HG03095 (cell line): ENCODE measurements around the gene GALR3.

Experiments used
- ATAC-seq: cut with Tn5 transposase; IDR thresholded peaks from one replicate; pipeline ENCODE4 v1.9.1; 2021; ENCODE audit warnings: moderate library complexity; ENCODE audit not compliant: unreplicated experiment

Gene GALR3

GRCh38 chr22:37803195-37803638 is 20.0 kb upstream of the GALR3 start:
- no peak for ATAC-seq

DNA sequence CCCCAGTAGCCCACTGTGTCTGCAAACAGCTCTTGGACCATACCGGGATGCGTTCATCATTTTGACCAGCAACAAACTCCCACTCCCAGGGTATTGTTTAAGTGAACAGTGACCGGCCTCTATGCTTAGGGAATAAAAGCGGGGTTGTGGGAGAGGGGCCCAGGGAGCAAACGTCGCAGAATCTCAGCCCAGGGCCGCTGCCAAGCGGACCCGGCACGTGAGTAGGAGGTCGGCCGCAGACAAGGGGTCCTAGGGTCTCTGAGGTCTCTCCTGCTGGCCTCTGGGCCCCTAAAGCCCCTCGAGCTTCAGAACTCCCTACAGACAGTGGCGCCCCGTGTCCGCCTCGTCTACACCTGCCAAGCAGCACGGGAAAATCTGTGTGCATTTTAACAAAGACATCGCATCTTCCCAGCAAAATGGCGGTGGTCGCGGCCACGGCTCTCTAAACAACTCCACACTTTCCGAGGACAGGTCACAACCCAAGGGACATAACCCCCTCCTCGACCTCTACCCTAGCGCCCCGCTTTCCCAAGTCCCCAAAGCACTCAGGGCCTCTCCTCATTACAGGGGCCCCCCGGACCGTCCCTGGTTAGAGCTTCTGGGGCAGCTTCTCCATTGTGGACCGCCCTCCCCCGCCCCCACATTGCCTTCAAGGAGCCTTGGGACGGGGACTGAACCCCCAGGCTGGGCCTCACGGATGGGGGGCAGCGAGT is 19.4 kb upstream of the GALR3 start:
- no peak for ATAC-seq

DNA sequence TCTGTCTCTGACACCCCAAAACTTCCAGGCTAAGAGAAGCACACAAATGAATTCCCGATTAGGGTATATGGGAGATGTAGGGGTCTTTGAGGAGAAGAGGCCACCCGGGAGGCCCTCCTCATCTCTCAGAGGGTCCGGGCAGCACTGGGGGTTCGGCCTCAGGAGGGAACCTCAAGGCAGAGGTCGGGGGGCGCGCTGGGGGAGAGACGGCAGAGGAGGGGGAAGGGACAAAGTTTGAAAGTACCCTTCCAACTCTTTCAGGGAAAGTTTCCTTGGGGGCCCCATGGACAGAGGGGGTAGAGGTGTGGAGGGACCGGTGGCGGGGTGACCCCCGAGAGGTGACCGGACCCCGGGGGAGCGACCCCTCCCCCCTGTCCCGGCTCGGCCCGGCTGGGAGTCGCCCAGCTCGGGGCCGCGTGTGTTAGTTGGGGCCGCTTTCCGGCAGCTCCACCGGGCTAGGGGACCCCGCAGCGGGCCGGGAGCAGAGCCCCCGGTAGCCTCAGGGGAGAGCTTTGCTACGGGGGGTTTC is 18.8 kb upstream of the GALR3 start:
- no peak for ATAC-seq

GRCh38 chr22:37804881-37805809 is 18.0 kb upstream of the GALR3 start:
- ATAC-seq = no peak

GRCh38 chr22:37805810-37806277 is 17.3 kb upstream of the GALR3 start:
- ATAC-seq = no peak

GRCh38 chr22:37806409-37807333 is 16.5 kb upstream of the GALR3 start:
- no peak for ATAC-seq

- peak; percentile 76 for ATAC-seq
Observed at GRCh38 chr22:37807410-37808293, 15.5 kb upstream of the GALR3 start, which contains the start of gene GCAT. GCAT (plus strand) TSS chr22:37807934; CDS start chr22:37807968, 34 bp downstream.

- no peak for ATAC-seq
Observed at GRCh38 chr22:37808294-37808657, 14.9 kb upstream of the GALR3 start.

DNA sequence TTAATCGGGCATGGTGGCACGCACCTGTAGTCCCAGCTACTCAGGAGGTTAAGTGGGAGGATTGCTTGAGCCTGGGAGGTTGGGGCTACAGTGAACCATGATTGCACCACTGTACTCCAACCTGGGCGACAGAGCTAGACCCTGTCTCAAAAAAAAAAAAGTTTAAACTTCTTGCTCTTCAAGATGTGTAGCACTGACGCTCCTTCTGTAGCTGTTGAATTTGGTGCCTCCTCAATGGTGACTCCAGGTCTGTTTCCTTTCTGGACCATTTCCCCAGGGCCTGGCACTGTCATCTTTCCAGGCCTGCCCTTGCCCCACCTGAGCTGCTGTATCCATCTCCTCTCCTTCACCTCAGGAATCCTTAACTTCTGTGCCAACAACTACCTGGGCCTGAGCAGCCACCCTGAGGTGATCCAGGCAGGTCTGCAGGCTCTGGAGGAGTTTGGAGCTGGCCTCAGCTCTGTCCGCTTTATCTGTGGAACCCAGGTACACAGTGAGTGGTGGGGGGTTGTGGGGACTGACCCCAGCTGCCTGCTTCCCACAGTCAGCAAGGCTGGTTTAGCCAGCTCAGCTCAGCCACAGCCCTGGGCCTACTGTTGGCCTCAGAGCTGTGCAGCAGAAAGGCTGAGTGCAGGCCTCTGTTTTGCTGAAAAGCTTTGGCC is 13.4 kb upstream of the GALR3 start:
- no peak for ATAC-seq

- ATAC-seq = no peak
Observed at GRCh38 chr22:37811867-37812266, 11.3 kb upstream of the GALR3 start.

- ATAC-seq = no peak
Observed at GRCh38 chr22:37812869-37813678, 10.1 kb upstream of the GALR3 start.

DNA sequence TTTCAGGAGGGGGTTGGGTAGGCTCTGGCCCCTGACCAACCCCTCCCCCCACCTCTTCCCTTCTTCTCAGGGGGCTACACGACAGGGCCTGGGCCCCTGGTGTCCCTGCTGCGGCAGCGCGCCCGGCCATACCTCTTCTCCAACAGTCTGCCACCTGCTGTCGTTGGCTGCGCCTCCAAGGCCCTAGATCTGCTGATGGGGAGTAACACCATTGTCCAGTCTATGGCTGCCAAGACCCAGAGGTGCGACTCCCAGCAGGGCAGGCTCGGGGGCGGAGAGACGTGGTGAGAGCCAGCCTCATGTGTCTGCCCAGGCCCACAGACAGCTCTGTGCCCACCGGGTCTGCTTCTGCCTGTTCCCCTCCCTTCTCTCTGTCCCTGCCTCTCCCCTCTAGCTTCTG is 7.6 kb upstream of the GALR3 start:
- no peak for ATAC-seq

- ATAC-seq = no peak
Observed at GRCh38 chr22:37816543-37817180, 6.5 kb upstream of the GALR3 start.

DNA sequence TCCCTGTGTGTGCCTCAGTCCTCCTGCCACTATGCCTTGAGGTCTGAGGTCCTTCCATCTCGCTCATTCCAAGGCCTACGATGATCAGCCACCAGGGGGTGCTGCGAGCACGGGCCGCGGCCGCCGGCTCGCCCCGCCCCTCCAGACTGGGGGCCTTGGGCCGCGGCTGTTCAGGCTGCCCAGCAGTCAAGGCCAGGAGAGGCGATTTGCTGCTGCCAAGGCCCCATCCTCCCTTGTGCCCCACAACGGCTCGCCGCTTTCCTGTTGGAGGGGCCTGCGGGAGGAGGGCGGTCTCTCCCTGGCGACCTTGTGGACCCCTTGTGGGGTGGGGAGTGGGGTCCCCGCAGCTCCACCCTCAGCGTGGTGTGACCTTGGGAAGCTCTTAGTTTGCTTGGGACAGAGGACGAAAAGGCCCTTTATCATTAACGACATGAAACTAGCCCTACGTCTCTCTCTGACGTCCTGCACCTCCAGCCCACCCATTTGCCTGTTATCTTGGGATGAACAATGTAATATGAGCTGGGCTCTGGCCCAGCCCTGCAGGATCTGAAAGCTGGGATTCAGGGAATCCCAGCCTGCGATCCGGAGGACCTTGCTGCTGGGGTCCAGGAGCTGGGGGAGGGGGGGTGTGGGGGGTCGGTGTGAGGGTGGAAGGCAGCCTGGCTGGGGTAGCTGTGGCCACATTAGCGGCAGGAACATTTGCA is 5.3 kb upstream of the GALR3 start:
- ATAC-seq = no peak

- ATAC-seq = no peak
Observed at GRCh38 chr22:37818409-37819104, 4.6 kb upstream of the GALR3 start.

GRCh38 chr22:37819105-37819433 is 4.1 kb upstream of the GALR3 start:
- ATAC-seq = no peak

DNA sequence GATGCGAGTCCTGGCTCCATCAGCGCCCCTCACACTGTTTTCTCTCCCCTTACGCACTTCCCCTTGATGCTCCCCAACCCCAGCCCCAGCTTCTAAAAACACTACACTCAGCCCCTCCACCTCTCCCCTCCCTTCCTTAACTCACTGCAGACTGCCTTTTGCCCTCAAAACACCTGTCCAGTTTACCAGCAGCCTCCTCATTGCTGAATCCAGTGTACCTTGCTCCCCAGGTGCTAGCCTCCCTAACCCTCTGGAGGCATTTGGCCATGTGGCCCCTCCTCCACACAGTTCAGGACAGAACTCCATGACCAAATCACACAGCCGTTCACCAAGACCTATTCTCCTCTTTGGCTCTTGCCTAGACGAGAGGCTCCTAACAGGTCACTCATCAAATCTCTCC is 2.8 kb upstream of the GALR3 start:
- ATAC-seq = no peak
